Measurements from ENCODE around the gene IPCEF1. TPM values are rescaled to one million over a fixed set of nuclear protein-coding genes. Genes with fewer than 3 reads are reported as not detected.

The IPCEF1 gene
- total and polyA plus RNA-seq, 2 donors (not counting 3 experiments of a cell fraction or from before 2014, with no cell fraction given), result 0.01 to 0.51 TPM

- H3K4me1 ChIP-seq (ENCODE audit: control insufficient read depth, extremely low read depth, insufficient read depth, low read length), result no peaks in the 10 kb centered on the region
- no peaks in the 10 kb centered on the region for H3K9me1 ChIP-seq (replicated peaks; ENCODE audit: control insufficient read depth, extremely low read depth, insufficient read depth, low read length)
- intact Hi-C loops (cut with micrococcal nuclease) (loop anchor here (2.0 kb wide), 1 partner anchor 13 kb away; no protein-coding TSS in a partner anchor), dilution Hi-C loops (cut with MboI; ENCODE audit: extremely low pct_ligation_motif_present, low sequenced_read_pairs) (no loop called here)
- H3K79me2 ChIP-seq (ENCODE audit: control insufficient read depth, insufficient read depth, low read length), result no peaks in the 10 kb centered on the region
- no peak overlapping the region for H3K4me3 ChIP-seq (replicated peaks in 1 of 3; ENCODE audit: insufficient read depth in 1 of 3, low read depth in 1 of 3, low read length in 3 of 3)
- no peaks in the 10 kb centered on the region for H3K36me3 ChIP-seq (ENCODE audit: control insufficient read depth in 2 of 2, extremely low read depth in 1 of 2, insufficient read depth in 2 of 2, low read length in 2 of 2)
- no peak overlapping the region for H3K9ac ChIP-seq (replicated peaks; ENCODE audit: extremely low read depth, insufficient read depth, low read length)
- TF ChIP-seq FOS (IDR thresholded peaks at IDR 0.05; ENCODE audit: borderline replicate concordance, insufficient read depth, low read length) (no peak), MYC (IDR thresholded peaks at IDR 0.05; ENCODE audit: low read depth, low read length) (no peak), POLR2A (IDR thresholded peaks at IDR 0.05; ENCODE audit: low read depth, low read length) (no peak), CTCF (IDR thresholded peaks at IDR 0.05; ENCODE audit: extremely low read depth in 1 of 2, insufficient read depth in 1 of 2, low read depth in 1 of 2, low read length in 2 of 2) (no peak), GATA2 (IDR thresholded peaks at IDR 0.05; ENCODE audit: insufficient read depth, insufficient read length, low read depth, low read length) (no peak), EZH2 (IDR thresholded peaks at IDR 0.05; ENCODE audit: borderline replicate concordance, low read depth, low read length, severe bottlenecking) (no peak), JUN (IDR thresholded peaks at IDR 0.05; ENCODE audit: borderline replicate concordance, insufficient read depth, insufficient read length, low read depth) (no peak), MAX (IDR thresholded peaks at IDR 0.05; ENCODE audit: insufficient read depth, insufficient read length) (no peak), POLR2AphosphoS5 (IDR thresholded peaks at IDR 0.05; ENCODE audit: insufficient read depth, low read depth, low read length) (no peak)
- no peak overlapping the region for H2AFZ ChIP-seq (ENCODE audit: low read depth, low read length)
- POLR2A ChIA-PET, result no interaction called here
- H3K27ac ChIP-seq (ENCODE audit: insufficient read depth, low read depth, low read length), result no peak overlapping the region
- no peaks in the 10 kb centered on the region for H3K27me3 ChIP-seq (ENCODE audit: control insufficient read depth in 2 of 2, insufficient read depth in 2 of 2, low read length in 2 of 2)
- BruUV-seq (replicated peaks), result no TSS peak
- H4K20me1 ChIP-seq (replicated peaks; ENCODE audit: control insufficient read depth, extremely low read depth, insufficient read depth, low read length), result no peaks in the 10 kb centered on the region
- CTCF ChIA-PET, result no interaction called here
- no peaks in the 10 kb centered on the region for H3K9me3 ChIP-seq (replicated peaks; ENCODE audit: control insufficient read depth, insufficient read depth, low read length)
- DNase-seq (ENCODE audit: low read depth, low spot score) (no peak), FAIRE-seq (no peak)
- H3K4me2 ChIP-seq (ENCODE audit: insufficient read depth, low read length), result no peak overlapping the region
These were observed 40.5 kb downstream of the IPCEF1 start for GRCh38 chr6:154316131-154316530.
